HG03342 (cell line): Measurements from ENCODE around the gene SOX5.

ENCODE experiments used
- ATAC-seq: cut with Tn5 transposase; IDR thresholded peaks from one replicate; pipeline ENCODE4 v1.9.1; 2021; ENCODE audit warnings: mild to moderate bottlenecking, moderate library complexity; ENCODE audit not compliant: unreplicated experiment

SOX5 gene

GRCh38 chr12:23699031-23699430, 250.4 kb downstream of the SOX5 start:
- ATAC-seq: no peak

- no peak for ATAC-seq
These were observed 254.6 kb downstream of the SOX5 start for GRCh38 chr12:23694920-23695319.

- no peak for ATAC-seq
These were observed 255.2 kb downstream of the SOX5 start for GRCh38 chr12:23694307-23694706.

- ATAC-seq: no peak
These were observed 261.5 kb downstream of the SOX5 start for GRCh38 chr12:23687947-23688346.

GRCh38 chr12:23686095-23686494, 263.4 kb downstream of the SOX5 start:
- ATAC-seq: no peak

- ATAC-seq: no peak
These were observed 265.3 kb downstream of the SOX5 start for GRCh38 chr12:23684121-23684520.

- ATAC-seq: no peak
These were observed 268.2 kb downstream of the SOX5 start for GRCh38 chr12:23681237-23681636.

GRCh38 chr12:23674064-23674463, 275.4 kb downstream of the SOX5 start:
- ATAC-seq: no peak

- no peak for ATAC-seq
These were observed 277.6 kb downstream of the SOX5 start for GRCh38 chr12:23671881-23672280.

- no peak for ATAC-seq
These were observed 278.8 kb downstream of the SOX5 start for GRCh38 chr12:23670684-23671083.

GRCh38 chr12:23669691-23670090, 279.8 kb downstream of the SOX5 start:
- no peak for ATAC-seq

GRCh38 chr12:23666866-23667265, 282.6 kb downstream of the SOX5 start:
- no peak for ATAC-seq

GRCh38 chr12:23662966-23663365, 286.5 kb downstream of the SOX5 start:
- no peak for ATAC-seq

GRCh38 chr12:23659131-23659530, 290.3 kb downstream of the SOX5 start:
- ATAC-seq: no peak

- ATAC-seq: no peak
These were observed 291.9 kb downstream of the SOX5 start for GRCh38 chr12:23657598-23657997.

GRCh38 chr12:23655884-23656283, 293.6 kb downstream of the SOX5 start:
- no peak for ATAC-seq

- no peak for ATAC-seq
These were observed 294.4 kb downstream of the SOX5 start for GRCh38 chr12:23655112-23655511.

GRCh38 chr12:23648546-23648945, 300.9 kb downstream of the SOX5 start:
- ATAC-seq: no peak

GRCh38 chr12:23640754-23641153, 308.7 kb downstream of the SOX5 start:
- no peak for ATAC-seq

- no peak for ATAC-seq
These were observed 315.1 kb downstream of the SOX5 start for GRCh38 chr12:23634344-23634743.

GRCh38 chr12:23631786-23632377, 317.6 kb downstream of the SOX5 start:
- no peak for ATAC-seq

GRCh38 chr12:23630524-23630923, 318.9 kb downstream of the SOX5 start:
- ATAC-seq: no peak

- no peak for ATAC-seq
These were observed 320.7 kb downstream of the SOX5 start for GRCh38 chr12:23628806-23629205.
